Measurements from ENCODE around the gene NDUFA3.

GRCh38 chr19:54136864-54137698 is 34.4 kb downstream of the NDUFA3 start:
- TF ChIP-seq CTCF (IDR thresholded peaks at IDR 0.05) (no peak), POLR2A (IDR thresholded peaks at IDR 0.05) (peak in 3 of 4 donors; percentile 10 to 77 (median 40))

All from esophagus squamous epithelium (tissue), 4 donors.